ENCODE results near the gene GCLC. TPM values are rescaled to one million over a fixed set of nuclear protein-coding genes. Genes with fewer than 3 reads are reported as not detected.

The GCLC gene
- total and polyA plus RNA-seq, 2 experiments from 2014 or later = 16.9 to 40.3 TPM

DNA sequence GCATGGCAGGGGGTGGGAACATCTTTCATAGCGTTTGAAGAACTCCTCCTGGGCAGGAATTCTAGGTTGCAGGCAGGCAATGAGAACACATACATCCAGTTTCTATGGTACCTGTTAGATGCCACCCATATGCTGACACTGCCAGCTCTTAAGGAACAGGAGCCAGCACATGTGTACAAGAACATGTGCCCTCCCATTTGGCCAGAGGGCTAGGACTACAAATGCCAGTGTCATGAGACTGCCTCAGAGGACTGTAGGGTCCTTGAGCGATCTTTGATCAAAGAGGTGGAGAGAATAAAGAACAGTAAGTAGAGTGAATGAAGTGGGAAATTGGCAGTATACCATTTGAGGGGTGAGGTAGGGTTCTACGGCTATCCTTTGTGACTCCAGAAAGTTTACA is 45.8 kb downstream of the GCLC start:
- no peak overlapping the region for H3K4me3 ChIP-seq
- no peak overlapping the region for H3K27ac ChIP-seq (ENCODE audit: low read depth)
- TF ChIP-seq EZH2phosphoT487 (IDR thresholded peaks at IDR 0.05; ENCODE audit: unreplicated experiment) = no peak
- TF ChIP-seq, protein P1, sequence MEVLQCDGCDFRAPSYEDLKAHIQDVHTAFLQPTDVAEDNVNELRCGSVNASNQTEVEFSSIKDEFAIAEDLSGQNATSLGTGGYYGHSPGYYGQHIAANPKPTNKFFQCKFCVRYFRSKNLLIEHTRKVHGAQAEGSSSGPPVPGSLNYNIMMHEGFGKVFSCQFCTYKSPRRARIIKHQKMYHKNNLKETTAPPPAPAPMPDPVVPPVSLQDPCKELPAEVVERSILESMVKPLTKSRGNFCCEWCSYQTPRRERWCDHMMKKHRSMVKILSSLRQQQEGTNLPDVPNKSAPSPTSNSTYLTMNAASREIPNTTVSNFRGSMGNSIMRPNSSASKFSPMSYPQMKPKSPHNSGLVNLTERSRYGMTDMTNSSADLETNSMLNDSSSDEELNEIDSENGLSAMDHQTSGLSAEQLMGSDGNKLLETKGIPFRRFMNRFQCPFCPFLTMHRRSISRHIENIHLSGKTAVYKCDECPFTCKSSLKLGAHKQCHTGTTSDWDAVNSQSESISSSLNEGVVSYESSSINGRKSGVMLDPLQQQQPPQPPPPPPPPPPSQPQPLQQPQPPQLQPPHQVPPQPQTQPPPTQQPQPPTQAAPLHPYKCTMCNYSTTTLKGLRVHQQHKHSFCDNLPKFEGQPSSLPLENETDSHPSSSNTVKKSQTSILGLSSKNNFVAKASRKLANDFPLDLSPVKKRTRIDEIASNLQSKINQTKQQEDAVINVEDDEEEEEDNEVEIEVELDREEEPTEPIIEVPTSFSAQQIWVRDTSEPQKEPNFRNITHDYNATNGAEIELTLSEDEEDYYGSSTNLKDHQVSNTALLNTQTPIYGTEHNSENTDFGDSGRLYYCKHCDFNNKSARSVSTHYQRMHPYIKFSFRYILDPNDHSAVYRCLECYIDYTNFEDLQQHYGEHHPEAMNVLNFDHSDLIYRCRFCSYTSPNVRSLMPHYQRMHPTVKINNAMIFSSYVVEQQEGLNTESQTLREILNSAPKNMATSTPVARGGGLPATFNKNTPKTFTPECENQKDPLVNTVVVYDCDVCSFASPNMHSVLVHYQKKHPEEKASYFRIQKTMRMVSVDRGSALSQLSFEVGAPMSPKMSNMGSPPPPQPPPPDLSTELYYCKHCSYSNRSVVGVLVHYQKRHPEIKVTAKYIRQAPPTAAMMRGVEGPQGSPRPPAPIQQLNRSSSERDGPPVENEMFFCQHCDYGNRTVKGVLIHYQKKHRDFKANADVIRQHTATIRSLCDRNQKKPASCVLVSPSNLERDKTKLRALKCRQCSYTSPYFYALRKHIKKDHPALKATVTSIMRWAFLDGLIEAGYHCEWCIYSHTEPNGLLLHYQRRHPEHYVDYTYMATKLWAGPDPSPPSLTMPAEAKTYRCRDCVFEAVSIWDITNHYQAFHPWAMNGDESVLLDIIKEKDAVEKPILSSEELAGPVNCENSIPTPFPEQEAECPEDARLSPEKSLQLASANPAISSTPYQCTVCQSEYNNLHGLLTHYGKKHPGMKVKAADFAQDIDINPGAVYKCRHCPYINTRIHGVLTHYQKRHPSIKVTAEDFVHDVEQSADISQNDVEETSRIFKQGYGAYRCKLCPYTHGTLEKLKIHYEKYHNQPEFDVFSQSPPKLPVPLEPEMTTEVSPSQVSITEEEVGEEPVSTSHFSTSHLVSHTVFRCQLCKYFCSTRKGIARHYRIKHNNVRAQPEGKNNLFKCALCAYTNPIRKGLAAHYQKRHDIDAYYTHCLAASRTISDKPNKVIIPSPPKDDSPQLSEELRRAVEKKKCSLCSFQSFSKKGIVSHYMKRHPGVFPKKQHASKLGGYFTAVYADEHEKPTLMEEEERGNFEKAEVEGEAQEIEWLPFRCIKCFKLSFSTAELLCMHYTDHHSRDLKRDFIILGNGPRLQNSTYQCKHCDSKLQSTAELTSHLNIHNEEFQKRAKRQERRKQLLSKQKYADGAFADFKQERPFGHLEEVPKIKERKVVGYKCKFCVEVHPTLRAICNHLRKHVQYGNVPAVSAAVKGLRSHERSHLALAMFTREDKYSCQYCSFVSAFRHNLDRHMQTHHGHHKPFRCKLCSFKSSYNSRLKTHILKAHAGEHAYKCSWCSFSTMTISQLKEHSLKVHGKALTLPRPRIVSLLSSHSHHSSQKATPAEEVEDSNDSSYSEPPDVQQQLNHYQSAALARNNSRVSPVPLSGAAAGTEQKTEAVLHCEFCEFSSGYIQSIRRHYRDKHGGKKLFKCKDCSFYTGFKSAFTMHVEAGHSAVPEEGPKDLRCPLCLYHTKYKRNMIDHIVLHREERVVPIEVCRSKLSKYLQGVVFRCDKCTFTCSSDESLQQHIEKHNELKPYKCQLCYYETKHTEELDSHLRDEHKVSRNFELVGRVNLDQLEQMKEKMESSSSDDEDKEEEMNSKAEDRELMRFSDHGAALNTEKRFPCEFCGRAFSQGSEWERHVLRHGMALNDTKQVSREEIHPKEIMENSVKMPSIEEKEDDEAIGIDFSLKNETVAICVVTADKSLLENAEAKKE (CRISPR knock-in tag; IDR thresholded peaks at IDR 0.05) = no peak
- TF ChIP-seq, protein P2, sequence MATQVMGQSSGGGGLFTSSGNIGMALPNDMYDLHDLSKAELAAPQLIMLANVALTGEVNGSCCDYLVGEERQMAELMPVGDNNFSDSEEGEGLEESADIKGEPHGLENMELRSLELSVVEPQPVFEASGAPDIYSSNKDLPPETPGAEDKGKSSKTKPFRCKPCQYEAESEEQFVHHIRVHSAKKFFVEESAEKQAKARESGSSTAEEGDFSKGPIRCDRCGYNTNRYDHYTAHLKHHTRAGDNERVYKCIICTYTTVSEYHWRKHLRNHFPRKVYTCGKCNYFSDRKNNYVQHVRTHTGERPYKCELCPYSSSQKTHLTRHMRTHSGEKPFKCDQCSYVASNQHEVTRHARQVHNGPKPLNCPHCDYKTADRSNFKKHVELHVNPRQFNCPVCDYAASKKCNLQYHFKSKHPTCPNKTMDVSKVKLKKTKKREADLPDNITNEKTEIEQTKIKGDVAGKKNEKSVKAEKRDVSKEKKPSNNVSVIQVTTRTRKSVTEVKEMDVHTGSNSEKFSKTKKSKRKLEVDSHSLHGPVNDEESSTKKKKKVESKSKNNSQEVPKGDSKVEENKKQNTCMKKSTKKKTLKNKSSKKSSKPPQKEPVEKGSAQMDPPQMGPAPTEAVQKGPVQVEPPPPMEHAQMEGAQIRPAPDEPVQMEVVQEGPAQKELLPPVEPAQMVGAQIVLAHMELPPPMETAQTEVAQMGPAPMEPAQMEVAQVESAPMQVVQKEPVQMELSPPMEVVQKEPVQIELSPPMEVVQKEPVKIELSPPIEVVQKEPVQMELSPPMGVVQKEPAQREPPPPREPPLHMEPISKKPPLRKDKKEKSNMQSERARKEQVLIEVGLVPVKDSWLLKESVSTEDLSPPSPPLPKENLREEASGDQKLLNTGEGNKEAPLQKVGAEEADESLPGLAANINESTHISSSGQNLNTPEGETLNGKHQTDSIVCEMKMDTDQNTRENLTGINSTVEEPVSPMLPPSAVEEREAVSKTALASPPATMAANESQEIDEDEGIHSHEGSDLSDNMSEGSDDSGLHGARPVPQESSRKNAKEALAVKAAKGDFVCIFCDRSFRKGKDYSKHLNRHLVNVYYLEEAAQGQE (IDR thresholded peaks at IDR 0.05; ENCODE audit: unreplicated experiment) = no peak
- TF ChIP-seq NANOG (IDR thresholded peaks at IDR 0.05; ENCODE audit: borderline replicate concordance) = no peak
- TF ChIP-seq POLR2AphosphoS5 (IDR thresholded peaks at IDR 0.05; ENCODE audit: low read depth) = no peak
- no peak for TF ChIP-seq ZNF114 (CRISPR knock-in tag; IDR thresholded peaks at IDR 0.05)
- peaks cover 2% of the 10 kb centered on the region; the same call in 1 of the 2 replicates for H4K20me1 ChIP-seq (replicated peaks; ENCODE audit: insufficient read depth)
- no peaks in the 10 kb centered on the region for H3K9me2 ChIP-seq (ENCODE audit: insufficient read depth)
- no peaks in the 10 kb centered on the region for H3K27me3 ChIP-seq (ENCODE audit: insufficient read depth)
- Mint-ChIP-seq H3K36me3 (ENCODE audit: low read depth) (peaks cover 34% of the 10 kb centered on the region), H3K4me3 (no peak overlapping the region), H3K27ac (no peak overlapping the region), H3K4me1 (no peaks in the 10 kb centered on the region; the same call in 2 of the 3 replicates), H3K27me3 (ENCODE audit: insufficient read depth, low read depth, poor library complexity) (no peaks in the 10 kb centered on the region), H3K9me3 (no peaks in the 10 kb centered on the region)
- no peaks in the 10 kb centered on the region for H3K79me2 ChIP-seq (replicated peaks; ENCODE audit: insufficient read depth)
- ATAC-seq (no peak), DNase-seq (ENCODE audit: low spot score) (no peak)
- H3K36me3 ChIP-seq (ENCODE audit: insufficient read depth) = peaks cover 20% of the 10 kb centered on the region
- H2AFZ ChIP-seq = no peak overlapping the region
- no peak overlapping the region for H3K4me2 ChIP-seq
- H3K4me1 ChIP-seq (ENCODE audit: insufficient read depth) = 0 out of 2 replicates have a peak, but pooled peaks cover 2% of the 10 kb centered on the region
- no peaks in the 10 kb centered on the region for H3F3A ChIP-seq (replicated peaks; ENCODE audit: low read depth)
